SK-N-SH (cell line): ENCODE measurements around the gene APC2.

ENCODE experiments used
- CHD2 ChIP-seq: fragments of 150-350 bp; IDR thresholded peaks from 2 replicates; pipeline ENCODE4 v1.6.1; 2018; ENCODE audit warnings: low read length; ENCODE audit not compliant: partially characterized antibody
- EP300 ChIP-seq, 2 experiments: IDR thresholded peaks; 2 replicates each; pipeline versions ENCODE4 v1.4.0 to v1.6.1; 2012; ENCODE audit warnings: borderline replicate concordance in 1 of 2, low read depth in 1 of 2, low read length in 1 of 2
- FOXJ3 ChIP-seq: sonication (generic); formaldehyde crosslinking; IDR thresholded peaks from 2 replicates; pipeline ENCODE4 v1.5.1; 2020; ENCODE audit warnings: mild to moderate bottlenecking, missing genetic modification reagents
- FOXM1 ChIP-seq: IDR thresholded peaks from 2 replicates; pipeline ENCODE4 v1.4.0; 2012; ENCODE audit warnings: low read depth, mild to moderate bottlenecking
- JUND ChIP-seq: IDR thresholded peaks from 2 replicates; pipeline ENCODE4 v1.4.0; 2012
- NRF1 ChIP-seq: IDR thresholded peaks from 2 replicates; pipeline ENCODE4 v1.6.1; 2012; ENCODE audit warnings: low read depth, mild to moderate bottlenecking, low read length
- POLR2AphosphoS5 ChIP-seq: IDR thresholded peaks from 2 replicates; pipeline ENCODE4 v1.6.1; 2012; ENCODE audit warnings: low read depth, low read length
- RFX5 ChIP-seq: IDR thresholded peaks from 2 replicates; pipeline ENCODE4 v1.6.1; 2012; ENCODE audit warnings: mild to moderate bottlenecking, improper control_type of control experiment, low read length
- SMC3 ChIP-seq: IDR thresholded peaks from 2 replicates; pipeline ENCODE4 v1.6.1; 2012; ENCODE audit warnings: low read depth, low read length, improper control_type of control experiment
- TAF1 ChIP-seq: IDR thresholded peaks from 2 replicates; pipeline ENCODE4 v1.6.1; 2012; ENCODE audit warnings: low read depth, mild to moderate bottlenecking, low read length, moderate library complexity, borderline replicate concordance
- TF ChIP-seq, protein P1 (sequence below): fragments of 200-600 bp; sonication (generic); IDR thresholded peaks from 2 replicates; pipeline ENCODE4 v1.6.1; 2017; ENCODE audit warnings: antibody characterized with exemption, mild to moderate bottlenecking, moderate library complexity
- TF ChIP-seq, protein P2 (sequence below): IDR thresholded peaks from 2 replicates; pipeline ENCODE4 v1.4.0; 2012; ENCODE audit warnings: low read depth
- TF ChIP-seq, protein P3 (sequence below): fragments of 150-350 bp; IDR thresholded peaks from 2 replicates; pipeline ENCODE4 v1.6.1; 2017; ENCODE audit warnings: antibody characterized with exemption, low read length, low read depth, borderline replicate concordance

DNA sequence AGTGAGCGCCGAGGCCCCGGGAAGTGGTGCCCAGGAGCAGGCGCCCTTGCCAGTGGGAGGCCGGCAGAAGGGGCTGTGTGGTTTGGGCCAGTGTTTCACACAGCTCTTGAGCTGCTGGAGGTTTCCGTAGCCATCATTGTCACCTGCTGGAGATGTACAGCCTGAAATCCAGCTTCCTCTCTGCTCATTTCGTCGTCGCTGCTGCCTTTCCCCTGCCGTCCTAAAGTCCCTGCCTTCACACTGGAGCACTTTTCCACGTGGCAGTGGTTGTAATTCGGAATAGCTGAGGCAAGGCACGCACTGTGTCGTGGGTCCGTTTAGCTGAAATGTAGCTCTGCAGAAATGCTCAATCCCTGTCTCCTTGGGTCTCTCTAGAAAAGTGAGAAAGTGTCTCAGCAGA, 29.3 kb upstream of the APC2 start:
- TF ChIP-seq, protein P1, sequence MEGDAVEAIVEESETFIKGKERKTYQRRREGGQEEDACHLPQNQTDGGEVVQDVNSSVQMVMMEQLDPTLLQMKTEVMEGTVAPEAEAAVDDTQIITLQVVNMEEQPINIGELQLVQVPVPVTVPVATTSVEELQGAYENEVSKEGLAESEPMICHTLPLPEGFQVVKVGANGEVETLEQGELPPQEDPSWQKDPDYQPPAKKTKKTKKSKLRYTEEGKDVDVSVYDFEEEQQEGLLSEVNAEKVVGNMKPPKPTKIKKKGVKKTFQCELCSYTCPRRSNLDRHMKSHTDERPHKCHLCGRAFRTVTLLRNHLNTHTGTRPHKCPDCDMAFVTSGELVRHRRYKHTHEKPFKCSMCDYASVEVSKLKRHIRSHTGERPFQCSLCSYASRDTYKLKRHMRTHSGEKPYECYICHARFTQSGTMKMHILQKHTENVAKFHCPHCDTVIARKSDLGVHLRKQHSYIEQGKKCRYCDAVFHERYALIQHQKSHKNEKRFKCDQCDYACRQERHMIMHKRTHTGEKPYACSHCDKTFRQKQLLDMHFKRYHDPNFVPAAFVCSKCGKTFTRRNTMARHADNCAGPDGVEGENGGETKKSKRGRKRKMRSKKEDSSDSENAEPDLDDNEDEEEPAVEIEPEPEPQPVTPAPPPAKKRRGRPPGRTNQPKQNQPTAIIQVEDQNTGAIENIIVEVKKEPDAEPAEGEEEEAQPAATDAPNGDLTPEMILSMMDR: no peak
- no peak for TF ChIP-seq POLR2AphosphoS5
- TF ChIP-seq JUND: no peak
- no peak for TF ChIP-seq CHD2
- no peak for TF ChIP-seq FOXJ3 (CRISPR knock-in tag)
- no peak for TF ChIP-seq FOXM1
- no peak for TF ChIP-seq SMC3
- TF ChIP-seq, protein P2, sequence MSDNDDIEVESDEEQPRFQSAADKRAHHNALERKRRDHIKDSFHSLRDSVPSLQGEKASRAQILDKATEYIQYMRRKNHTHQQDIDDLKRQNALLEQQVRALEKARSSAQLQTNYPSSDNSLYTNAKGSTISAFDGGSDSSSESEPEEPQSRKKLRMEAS: no peak
- no peak for TF ChIP-seq RFX5
- TF ChIP-seq EP300 (IDR thresholded peaks at IDR 0.05; ENCODE audit: borderline replicate concordance in 1 of 2, low read depth in 1 of 2, low read length in 1 of 2): no peak
- no peak for TF ChIP-seq TAF1
- TF ChIP-seq, protein P3, sequence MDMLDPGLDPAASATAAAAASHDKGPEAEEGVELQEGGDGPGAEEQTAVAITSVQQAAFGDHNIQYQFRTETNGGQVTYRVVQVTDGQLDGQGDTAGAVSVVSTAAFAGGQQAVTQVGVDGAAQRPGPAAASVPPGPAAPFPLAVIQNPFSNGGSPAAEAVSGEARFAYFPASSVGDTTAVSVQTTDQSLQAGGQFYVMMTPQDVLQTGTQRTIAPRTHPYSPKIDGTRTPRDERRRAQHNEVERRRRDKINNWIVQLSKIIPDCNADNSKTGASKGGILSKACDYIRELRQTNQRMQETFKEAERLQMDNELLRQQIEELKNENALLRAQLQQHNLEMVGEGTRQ: no peak
- no peak for TF ChIP-seq NRF1
